ENCODE measurements around the gene TNS4. TPM values are rescaled to one million over a fixed set of nuclear protein-coding genes. Genes with fewer than 3 reads are reported as not detected.

Gene TNS4
- total and polyA plus RNA-seq, 7 donors, result 0.04 to 0.06 TPM; not detected in 5

GRCh38 chr17:40437095-40437732 lies 64.2 kb downstream of the TNS4 start:
- no peak for DNase-seq

GRCh38 chr17:40436636-40437035 lies 64.8 kb downstream of the TNS4 start:
- no peak overlapping the region for H3K27ac ChIP-seq
- WGBS, 3 donors, result 60 to 70% (median 63%) methylated on average over 5 of the region's 5 CpGs
- H3K4me3 ChIP-seq, result no peak overlapping the region
- intact Hi-C loops (cut with DNase I), result loop anchor here in 1 of 2 donors (5.0 kb wide), 1 partner anchor 41 kb away; no protein-coding TSS in a partner anchor
- DNase-seq (no peak), ATAC-seq (no peak)
- no peak for TF ChIP-seq CTCF (IDR thresholded peaks at IDR 0.05)
- H3K9me3 ChIP-seq, result no peaks in the 10 kb centered on the region
- no peaks in the 10 kb centered on the region for H3K27me3 ChIP-seq (ENCODE audit: insufficient read depth in 3 of 3, low read length in 2 of 3)
- no peaks in the 10 kb centered on the region for H3K4me1 ChIP-seq
- no peaks in the 10 kb centered on the region for H3K36me3 ChIP-seq (ENCODE audit: insufficient read depth in 1 of 2, low read depth in 1 of 2)

More at GRCh38 chr17:40437095-40437732, 64.2 kb downstream of the TNS4 start:
- H3K4me1 ChIP-seq, result no peaks in the 10 kb centered on the region
- no peak overlapping the region for H3K27ac ChIP-seq
- no peaks in the 10 kb centered on the region for H3K27me3 ChIP-seq (ENCODE audit: insufficient read depth in 3 of 3, low read length in 2 of 3)
- H3K36me3 ChIP-seq (ENCODE audit: insufficient read depth in 1 of 2, low read depth in 1 of 2), result no peaks in the 10 kb centered on the region
- 59 to 71% (median 60%) methylated on average over 5 of the region's 5 CpGs for WGBS, 3 donors
- TF ChIP-seq CTCF (IDR thresholded peaks at IDR 0.05), result no peak
- H3K9me3 ChIP-seq, result no peaks in the 10 kb centered on the region
- intact Hi-C loops (cut with DNase I), result loop anchor here in 1 of 2 donors (5.0 kb wide), 1 partner anchor 40 kb away; no protein-coding TSS in a partner anchor
- no peak for ATAC-seq
- H3K4me3 ChIP-seq, result no peak overlapping the region

- no peak overlapping the region for H3K27ac ChIP-seq
- ATAC-seq, result peak in 2 of 4 donors; percentile 43 to 54
- WGBS, 3 donors, result 70 to 79% (median 70%) methylated on average over 6 of the region's 6 CpGs
These were observed 67.6 kb downstream of the TNS4 start for GRCh38 chr17:40433551-40434415.

GRCh38 chr17:40432864-40433528 lies 68.4 kb downstream of the TNS4 start:
- H3K27me3 ChIP-seq (ENCODE audit: insufficient read depth in 3 of 3, low read length in 2 of 3), result no peaks in the 10 kb centered on the region
- H3K4me3 ChIP-seq, result no peak overlapping the region
- peak in 2 of 4 donors; percentile 6 to 33 for ATAC-seq
- WGBS, 3 donors, result 40 to 50% (median 43%) methylated on average over 2 of the region's 2 CpGs
- H3K27ac ChIP-seq, result no peak overlapping the region
- H3K9me3 ChIP-seq, result no peaks in the 10 kb centered on the region
- DNase-seq, result no peak
- TF ChIP-seq CTCF (IDR thresholded peaks at IDR 0.05), result no peak
- H3K4me1 ChIP-seq, result no peaks in the 10 kb centered on the region
- H3K36me3 ChIP-seq (ENCODE audit: insufficient read depth in 1 of 2, low read depth in 1 of 2), result no peaks in the 10 kb centered on the region
- intact Hi-C loops (cut with DNase I), result no loop called here

More at GRCh38 chr17:40433551-40434415, 67.6 kb downstream of the TNS4 start:
- peak; percentile 28 for TF ChIP-seq CTCF (IDR thresholded peaks at IDR 0.05)
- Histone ChIP-seq H3K27me3 (ENCODE audit: insufficient read depth in 3 of 3, low read length in 2 of 3) (no peaks in the 10 kb centered on the region), H3K9me3 (no peaks in the 10 kb centered on the region), H3K36me3 (ENCODE audit: insufficient read depth in 1 of 2, low read depth in 1 of 2) (no peaks in the 10 kb centered on the region), H3K4me1 (no peaks in the 10 kb centered on the region), H3K4me3 (no peak overlapping the region)
- intact Hi-C loops (cut with DNase I), result no loop called here
- DNase-seq, result no peak
